Neuronal stem cell (in vitro differentiated cells): ENCODE measurements around the gene SNAI3.

Source experiments
- DNase-seq: peaks from one replicate; pipeline ENCODE4 v3.0.0-alpha.2; 2013; ENCODE audit warnings: low spot score
- H2AFZ ChIP-seq: one replicate; pipeline ENCODE4 v1.6.1; 2013; ENCODE audit warnings: mild to moderate bottlenecking, low read length, inconsistent platforms
- H2AK5ac ChIP-seq: 2 replicates; pipeline ENCODE4 v1.6.1; 2013; ENCODE audit warnings: low read depth, mild to moderate bottlenecking, inconsistent platforms, low read length, moderate library complexity, mixed read lengths
- H2BK120ac ChIP-seq: 2 replicates; pipeline ENCODE4 v1.6.1; 2013; ENCODE audit warnings: low read depth, mild to moderate bottlenecking, inconsistent platforms, low read length, moderate library complexity, mixed read lengths
- H2BK12ac ChIP-seq: one replicate; pipeline ENCODE4 v1.6.1; 2013; ENCODE audit warnings: low read length, inconsistent platforms
- H2BK15ac ChIP-seq: 2 replicates; pipeline ENCODE4 v1.6.1; 2013; ENCODE audit warnings: mild to moderate bottlenecking, low read length, inconsistent platforms, mixed read lengths
- H2BK5ac ChIP-seq: one replicate; pipeline ENCODE4 v1.6.1; 2013; ENCODE audit warnings: inconsistent platforms, mild to moderate bottlenecking, low read length, moderate library complexity
- H3K14ac ChIP-seq: one replicate; pipeline ENCODE4 v1.6.1; 2013; ENCODE audit warnings: low read length, inconsistent platforms
- H3K18ac ChIP-seq: 2 replicates; pipeline ENCODE4 v1.6.1; 2013; ENCODE audit warnings: low read length, inconsistent platforms
- H3K23ac ChIP-seq: 2 replicates; pipeline ENCODE4 v1.6.1; 2013; ENCODE audit warnings: low read depth, mild to moderate bottlenecking, mixed read lengths, low read length, inconsistent platforms; ENCODE audit not compliant: poor library complexity
- H3K27ac ChIP-seq: replicated peaks from 3 replicates; pipeline ENCODE4 v1.5.1; 2013; ENCODE audit warnings: low read length, inconsistent platforms
- H3K27me3 ChIP-seq, 3 experiments: 2 replicates each; pipeline ENCODE4 v1.6.1; 2013; ENCODE audit warnings: low read length in 3 of 3, mild to moderate bottlenecking in 2 of 3, inconsistent platforms in 1 of 3, low read depth in 1 of 3, mixed read lengths in 1 of 3, moderate library complexity in 1 of 3; ENCODE audit not compliant: control insufficient read depth in 3 of 3, insufficient read depth in 3 of 3
- H3K36me3 ChIP-seq, 2 donors: replicated peaks in 1 of 2; 2 replicates each; pipeline ENCODE4 v1.6.1; 2013; ENCODE audit warnings: low read length in 2 of 2; ENCODE audit not compliant: control insufficient read depth in 2 of 2, insufficient read depth in 2 of 2
- H3K4ac ChIP-seq: 2 replicates; pipeline ENCODE4 v1.6.1; 2013; ENCODE audit warnings: inconsistent platforms, mild to moderate bottlenecking, low read length, moderate library complexity
- H3K4me1 ChIP-seq, 2 donors: 1 replicate in 1 of 2; 2 replicates in 1 of 2; pipeline ENCODE4 v1.6.1; 2013; ENCODE audit warnings: low read length in 2 of 2, low read depth in 1 of 2; ENCODE audit not compliant: control insufficient read depth in 2 of 2, insufficient read depth in 1 of 2
- H3K4me2 ChIP-seq: one replicate; pipeline ENCODE4 v1.6.1; 2013; ENCODE audit warnings: mild to moderate bottlenecking, low read length, inconsistent platforms; ENCODE audit not compliant: insufficient read depth, poor library complexity, severe bottlenecking
- H3K4me3 ChIP-seq, 2 donors: 2 replicates each; pipeline ENCODE4 v1.5.1; 2013; ENCODE audit warnings: low read length in 2 of 2, mild to moderate bottlenecking in 2 of 2, inconsistent platforms in 1 of 2, moderate library complexity in 1 of 2
- H3K79me1 ChIP-seq: one replicate; pipeline ENCODE4 v1.6.1; 2013; ENCODE audit warnings: low read depth, mild to moderate bottlenecking, inconsistent platforms, low read length, moderate library complexity
- H3K9ac ChIP-seq: one replicate; pipeline ENCODE4 v1.6.1; 2013; ENCODE audit warnings: mild to moderate bottlenecking, low read depth, low read length, inconsistent platforms; ENCODE audit not compliant: poor library complexity
- H3K9me3 ChIP-seq, 2 donors: replicated peaks in 1 of 2; 2 replicates each; pipeline versions ENCODE3 to v1.6.1; 2013; ENCODE audit warnings: low read length in 2 of 2, mild to moderate bottlenecking in 2 of 2, inconsistent platforms in 1 of 2, low read depth in 1 of 2, mixed read lengths in 1 of 2, moderate library complexity in 1 of 2; ENCODE audit not compliant: control insufficient read depth in 2 of 2, insufficient read depth in 1 of 2
- H4K8ac ChIP-seq: one replicate; pipeline ENCODE4 v1.6.1; 2013; ENCODE audit warnings: low read depth, mild to moderate bottlenecking, inconsistent platforms, low read length, moderate library complexity
- H4K91ac ChIP-seq: one replicate; pipeline ENCODE4 v1.6.1; 2013; ENCODE audit warnings: low read length, low read depth, mild to moderate bottlenecking, inconsistent platforms; ENCODE audit not compliant: poor library complexity
- WGBS, 2 donors: extraction: QIAGEN DNeasy Blood & Tissue Kit; methylation state at CpG; one replicate each; pipeline ENCODE4 v1.1.7; 2013; ENCODE audit warnings: missing lambda C conversion rate in 2 of 2, mixed read lengths in 1 of 2; ENCODE audit not compliant: insufficient read length in 2 of 2, insufficient replicate concordance in 1 of 2; ENCODE audit errors: extremely low coverage in 2 of 2; 5-methylcytosine and 5-hydroxymethylcytosine counted together

SNAI3 gene

GRCh38 chr16:88629835-88630234, 56.5 kb downstream of the SNAI3 start:
- no peak overlapping the region for H2BK12ac ChIP-seq
- DNase-seq, result no peak
- WGBS, 2 donors, result no CpG with 5 or more reads among the region's 9 CpGs
- no peak overlapping the region for H3K9ac ChIP-seq
- H4K91ac ChIP-seq, result no peak overlapping the region
- H2AFZ ChIP-seq, result no peak overlapping the region
- no peak overlapping the region for H3K27ac ChIP-seq
- no peak overlapping the region for H3K18ac ChIP-seq
- H2BK120ac ChIP-seq, result no peak overlapping the region
- H3K23ac ChIP-seq, result no peak overlapping the region
- H4K8ac ChIP-seq, result no peak overlapping the region
- no peak overlapping the region for H2BK5ac ChIP-seq
- H3K9me3 ChIP-seq, result no peaks in the 10 kb centered on the region
- H3K79me1 ChIP-seq, result peaks cover 6% of the 10 kb centered on the region
- no peak overlapping the region for H2BK15ac ChIP-seq
- H3K14ac ChIP-seq, result no peak overlapping the region
- peaks cover 0 to 7% of the 10 kb centered on the region in 2 donors for H3K4me1 ChIP-seq
- no peak overlapping the region for H2AK5ac ChIP-seq
- H3K36me3 ChIP-seq, result peaks cover 45 to 82% of the 10 kb centered on the region in 2 donors
- no peak overlapping the region for H3K4me3 ChIP-seq
- no peak overlapping the region for H3K4me2 ChIP-seq
- H3K27me3 ChIP-seq, result peaks cover 0 to 9% (median 0%) of the 10 kb centered on the region in 3 experiments
- H3K4ac ChIP-seq, result no peak overlapping the region

- WGBS, 2 donors, result no CpG with 5 or more reads among the region's 12 CpGs
- H2BK12ac ChIP-seq, result no peak overlapping the region
- no peak overlapping the region for H3K27ac ChIP-seq
- H3K4me1 ChIP-seq, result peaks cover 0 to under 1% of the 10 kb centered on the region in 2 donors
- no peak for DNase-seq
- H4K91ac ChIP-seq, result no peak overlapping the region
- H3K36me3 ChIP-seq, result peaks cover 55 to 93% of the 10 kb centered on the region in 2 donors
- H3K9ac ChIP-seq, result no peak overlapping the region
- H2AK5ac ChIP-seq, result peak overlapping the region; percentile 6
- no peak overlapping the region for H4K8ac ChIP-seq
- no peak overlapping the region for H2AFZ ChIP-seq
- H3K4me2 ChIP-seq, result no peak overlapping the region
- no peak overlapping the region for H3K14ac ChIP-seq
- peaks cover 6% of the 10 kb centered on the region for H3K79me1 ChIP-seq
- H2BK120ac ChIP-seq, result no peak overlapping the region
- H3K18ac ChIP-seq, result no peak overlapping the region
- peak overlapping the region; percentile 11 for H3K23ac ChIP-seq
- H3K27me3 ChIP-seq, result no peaks in the 10 kb centered on the region
- no peak overlapping the region for H2BK15ac ChIP-seq
- H3K9me3 ChIP-seq, result no peaks in the 10 kb centered on the region
- H3K4ac ChIP-seq, result no peak overlapping the region
- no peak overlapping the region for H2BK5ac ChIP-seq
- no peak overlapping the region for H3K4me3 ChIP-seq
These were observed 57.8 kb downstream of the SNAI3 start for GRCh38 chr16:88628512-88628974.
